ENCODE data around the gene COL11A1.
A peak's percentile ranks its signal among the peaks of the same experiment; 100 is the strongest.

Gene COL11A1

DNA sequence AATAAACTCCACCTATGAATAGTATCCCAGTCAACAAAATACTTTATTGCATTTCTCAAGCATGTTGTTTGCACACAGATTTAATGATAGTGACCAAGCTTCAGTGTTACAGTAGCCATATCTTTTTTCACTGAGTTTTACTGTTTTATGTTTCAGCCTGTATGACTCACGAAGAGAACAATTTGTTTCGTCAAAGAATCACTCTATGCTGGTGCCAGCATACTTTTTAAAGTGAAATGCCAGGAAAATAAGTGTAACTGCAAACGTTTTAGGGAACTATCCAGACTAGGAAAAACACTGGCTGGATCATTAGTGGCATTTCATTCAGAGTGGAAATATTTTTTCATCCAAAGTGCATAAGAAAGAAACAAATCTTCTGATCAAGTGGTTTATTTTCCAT is 210.8 kb downstream of the COL11A1 start:
- no peak for DNase-seq (ENCODE audit: low spot score)

DNA sequence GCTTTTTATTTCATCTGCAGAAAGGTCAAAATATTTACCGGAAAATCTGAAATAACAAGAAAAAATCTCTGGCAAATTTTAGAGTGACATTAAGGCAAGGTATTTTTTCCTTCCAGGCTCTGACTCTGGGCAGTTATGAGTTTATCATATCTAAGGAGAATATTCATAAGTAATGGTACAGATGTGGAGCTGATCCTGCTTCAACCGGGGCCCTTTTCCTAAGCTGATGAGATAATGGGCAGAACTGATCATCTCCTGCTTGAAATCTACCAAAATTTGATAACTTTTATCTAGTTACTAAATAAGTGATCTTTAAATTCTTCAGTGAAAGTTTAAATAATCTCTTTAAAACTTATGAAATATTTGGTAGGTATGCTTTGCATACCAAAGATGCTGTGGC is 211.6 kb downstream of the COL11A1 start:
- no peak for DNase-seq (ENCODE audit: low spot score)

DNA sequence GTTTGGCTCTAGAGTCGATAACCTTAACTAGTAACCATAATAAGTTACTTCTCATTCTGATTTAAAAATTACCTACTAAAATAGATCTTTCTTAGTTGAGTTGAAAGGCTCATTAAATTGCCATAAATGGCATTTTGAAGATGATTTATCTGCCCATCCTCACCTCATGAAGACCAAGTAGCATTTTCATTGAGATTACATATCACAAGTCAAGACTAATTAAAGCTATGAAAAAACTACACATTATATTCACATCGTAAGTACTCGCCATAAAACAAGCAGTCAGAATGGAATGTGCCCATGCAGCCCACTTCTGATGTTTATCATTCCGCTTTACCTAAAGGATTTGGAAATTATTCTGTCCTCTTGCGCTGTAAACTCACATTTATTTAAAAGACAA is 212.0 kb downstream of the COL11A1 start:
- DNase-seq (ENCODE audit: low spot score), result no peak

DNA sequence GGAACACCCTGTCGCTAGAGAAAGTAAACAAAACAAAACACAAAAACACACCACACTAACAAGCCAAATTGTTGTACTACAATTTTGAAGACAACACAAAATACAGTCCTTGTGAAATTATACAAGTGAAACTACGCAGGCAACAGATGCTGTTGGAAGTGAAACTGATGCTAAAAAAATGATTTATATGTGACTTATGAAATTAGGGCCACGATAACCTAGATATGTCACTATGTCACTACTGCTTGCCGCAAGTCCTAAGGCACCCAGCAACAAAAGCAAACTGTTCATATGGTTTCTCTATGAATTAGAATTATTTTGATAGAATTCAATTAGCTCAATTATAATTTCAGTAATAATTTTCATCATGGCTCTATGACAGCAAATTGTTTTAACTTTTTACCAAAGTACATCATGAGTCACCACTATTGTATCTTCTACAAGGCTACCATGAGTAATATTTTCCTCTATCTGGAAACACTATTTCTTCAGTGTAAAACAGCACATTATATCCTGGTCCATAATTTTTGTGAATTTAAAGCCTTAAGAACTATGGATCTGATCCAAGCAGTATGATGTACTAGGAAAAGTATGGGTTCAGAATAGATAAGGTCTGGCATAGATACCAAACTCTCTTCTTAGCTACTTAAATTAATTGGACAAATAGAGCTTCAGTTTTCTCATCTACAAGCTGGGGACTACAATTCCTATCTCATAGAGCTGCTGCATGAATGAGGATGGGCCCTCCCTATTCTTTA is 216.3 kb downstream of the COL11A1 start:
- DNase-seq (ENCODE audit: low spot score), result no peak

DNA sequence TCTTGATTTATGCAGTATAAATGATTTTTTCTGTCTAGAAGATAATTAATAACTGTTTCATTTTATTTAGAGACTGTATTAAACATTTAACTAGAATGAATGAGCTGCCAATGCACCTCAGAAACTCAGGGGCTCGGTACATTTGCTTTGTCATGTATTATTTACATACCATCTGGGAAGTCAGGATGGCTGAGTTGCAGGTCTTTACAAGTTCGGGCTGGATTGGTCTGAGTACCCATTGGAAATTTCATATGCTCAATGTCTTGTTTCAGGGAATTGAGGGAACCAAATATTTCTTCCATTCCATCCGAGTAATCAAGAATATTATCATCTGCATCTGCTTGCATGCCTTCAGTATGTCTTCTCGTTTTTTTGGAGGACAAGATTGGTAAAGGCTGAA is 221.7 kb downstream of the COL11A1 start:
- no peak for DNase-seq (ENCODE audit: low spot score)

DNA sequence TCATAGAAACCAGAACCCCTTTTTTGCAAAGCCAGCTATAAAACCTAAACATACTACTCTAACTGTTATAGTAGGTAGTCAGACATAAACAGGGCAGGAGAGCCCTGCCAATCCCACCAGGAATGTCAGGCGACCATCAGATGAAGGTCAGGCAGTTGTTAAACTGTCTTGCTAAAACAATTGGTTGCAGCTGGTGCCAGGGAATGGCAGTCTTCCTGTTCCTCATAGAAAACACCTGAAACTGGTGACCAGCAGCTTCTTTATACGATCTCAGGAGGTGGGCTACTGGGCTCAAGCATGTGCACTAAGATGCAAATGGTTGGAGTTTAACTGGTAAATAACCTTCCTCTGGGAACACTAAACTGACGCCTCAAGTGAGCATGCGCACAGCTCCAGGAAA is 224.1 kb downstream of the COL11A1 start:
- no peak for DNase-seq (ENCODE audit: low spot score)

DNA sequence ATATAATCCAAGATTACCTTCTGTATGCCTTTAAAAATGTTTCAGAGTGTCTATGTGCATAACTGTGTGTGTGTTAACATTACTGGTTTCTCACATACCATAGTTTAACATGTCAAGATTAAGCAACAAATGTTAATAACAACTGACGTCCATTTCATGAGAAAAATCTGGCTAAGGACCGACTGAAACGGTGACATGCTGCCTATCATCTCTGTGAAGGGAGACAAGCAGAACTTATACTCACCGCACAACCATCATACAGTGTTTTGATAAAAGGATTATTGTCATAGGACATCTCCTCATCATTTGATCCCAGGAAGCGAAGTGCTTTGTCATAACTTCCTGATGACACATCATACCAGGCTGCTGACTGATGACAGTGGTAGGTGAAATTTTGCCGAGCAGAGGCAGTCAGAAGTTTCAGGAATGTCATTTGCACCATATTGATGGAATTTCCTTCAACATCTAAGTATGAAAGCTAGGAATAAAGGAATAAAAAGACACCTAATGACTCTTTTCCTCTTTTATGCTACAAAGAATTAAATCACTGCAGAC is 228.8 kb downstream of the COL11A1 start:
- peak; percentile 65 for DNase-seq (ENCODE audit: low spot score)

DNA sequence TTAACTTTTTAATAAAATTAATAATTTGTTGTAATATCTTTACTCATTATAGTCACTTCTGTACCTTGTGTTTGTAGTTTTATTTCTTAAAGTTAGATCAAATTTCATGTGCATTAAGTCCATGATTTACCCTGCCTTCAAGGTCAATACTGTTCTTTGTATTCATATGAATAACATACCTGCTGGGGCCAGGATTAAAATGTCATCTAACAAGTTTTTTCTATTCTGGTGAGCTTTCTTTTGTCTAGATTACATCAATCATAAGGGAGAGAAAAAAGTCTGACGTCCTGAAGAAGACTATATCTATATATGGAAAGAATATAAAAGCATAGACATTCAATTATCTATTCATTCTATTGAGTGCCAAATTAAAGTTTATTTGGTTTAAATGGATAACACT is 232.6 kb downstream of the COL11A1 start:
- no peak for DNase-seq (ENCODE audit: low spot score)

DNA sequence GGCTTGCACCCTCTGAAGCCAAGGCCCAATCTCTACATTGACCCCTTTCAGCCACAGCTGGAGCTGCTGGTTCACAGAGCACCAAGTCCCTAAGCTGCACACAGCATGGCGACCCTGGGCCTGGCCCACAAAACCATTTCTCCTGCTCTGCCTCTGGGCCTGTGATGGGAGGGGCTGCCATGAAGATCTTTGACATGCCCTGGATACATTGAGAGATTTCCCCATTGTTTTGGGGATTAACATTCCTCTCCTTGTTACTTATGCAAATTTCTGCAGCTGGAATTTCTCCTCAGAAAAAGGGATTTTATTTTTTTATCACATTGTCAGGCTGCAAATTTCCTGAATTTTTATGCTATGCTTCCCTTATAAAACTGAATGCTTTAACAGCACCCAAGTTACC is 235.8 kb downstream of the COL11A1 start:
- no peak for DNase-seq (ENCODE audit: low spot score)

DNA sequence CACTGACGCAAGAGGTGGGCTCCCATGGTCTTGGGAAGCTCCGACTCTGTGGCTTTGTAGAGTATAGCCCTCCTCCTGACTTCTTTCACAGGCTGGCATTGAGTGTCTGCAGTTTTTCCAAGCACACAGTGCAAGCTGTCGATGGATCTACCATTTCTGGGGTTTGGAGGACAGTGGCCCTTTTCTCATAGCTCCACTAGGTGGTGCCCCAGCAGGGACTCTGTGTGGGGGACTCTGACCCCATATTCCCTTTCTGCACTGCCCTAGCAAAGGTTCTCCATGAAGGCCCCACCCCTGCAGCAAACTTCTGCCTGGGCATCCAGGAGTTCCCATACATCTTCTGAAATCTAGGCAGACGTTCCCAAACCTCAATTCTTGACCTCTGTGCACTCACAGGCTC is 236.2 kb downstream of the COL11A1 start:
- no peak for DNase-seq (ENCODE audit: low spot score)

DNA sequence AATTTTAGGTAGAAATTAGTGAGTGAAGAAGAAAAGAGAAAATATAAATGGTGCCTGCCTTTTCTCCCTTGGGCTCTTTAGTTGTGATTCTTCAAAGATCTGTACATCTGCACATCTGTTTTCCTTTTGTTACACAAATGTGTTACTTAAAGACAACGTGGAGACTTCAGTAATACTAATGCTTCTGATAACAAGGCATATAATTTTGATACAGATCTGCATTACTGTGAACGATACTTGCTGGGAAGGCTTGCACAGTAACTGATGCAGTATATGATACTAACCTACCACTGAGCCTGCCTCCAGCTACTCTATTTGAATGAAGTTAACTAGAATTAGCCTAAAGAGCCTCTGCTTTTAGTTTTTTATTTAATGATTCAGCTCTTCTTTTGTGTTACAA is 244.6 kb downstream of the COL11A1 start:
- DNase-seq (ENCODE audit: low spot score), result no peak

DNA sequence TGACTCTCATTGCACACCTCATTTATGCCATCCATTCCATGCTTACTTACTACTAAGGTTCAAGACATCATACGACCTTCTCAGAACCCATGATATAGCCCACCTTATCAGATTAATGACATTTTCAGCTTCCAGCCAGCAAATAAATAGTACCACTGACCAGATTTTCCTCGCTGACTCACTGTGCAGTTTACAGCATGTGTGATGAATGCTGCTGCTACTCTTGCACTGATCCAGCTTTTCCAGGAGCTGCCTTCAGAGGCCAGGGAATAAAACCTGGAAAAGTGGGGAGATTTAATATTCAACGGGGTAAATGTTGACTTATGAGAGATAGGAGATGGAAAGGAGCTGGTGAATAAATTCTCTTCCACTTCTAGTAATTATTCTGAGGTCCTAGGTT is 247.1 kb downstream of the COL11A1 start:
- DNase-seq (ENCODE audit: low spot score), result no peak

DNA sequence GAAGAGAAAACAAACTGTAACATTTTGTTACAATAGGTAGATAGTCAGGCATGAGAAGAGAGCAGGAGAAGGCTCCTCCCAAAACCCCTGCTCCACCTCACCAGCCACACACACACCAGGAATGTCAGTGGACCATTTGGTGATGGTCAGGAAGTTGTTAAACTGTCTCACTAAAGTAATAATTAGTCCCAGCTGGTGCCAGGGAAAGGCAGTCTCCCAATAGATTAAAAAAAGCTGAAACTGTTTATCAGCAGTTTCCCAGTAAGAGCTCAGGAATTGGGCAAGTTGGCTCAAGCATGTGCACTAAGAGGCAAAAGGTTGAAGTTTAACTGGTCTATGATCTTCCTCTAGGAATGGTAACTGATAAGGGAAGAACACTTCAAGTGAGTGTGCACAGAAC is 249.6 kb downstream of the COL11A1 start:
- no peak for DNase-seq (ENCODE audit: low spot score)

DNA sequence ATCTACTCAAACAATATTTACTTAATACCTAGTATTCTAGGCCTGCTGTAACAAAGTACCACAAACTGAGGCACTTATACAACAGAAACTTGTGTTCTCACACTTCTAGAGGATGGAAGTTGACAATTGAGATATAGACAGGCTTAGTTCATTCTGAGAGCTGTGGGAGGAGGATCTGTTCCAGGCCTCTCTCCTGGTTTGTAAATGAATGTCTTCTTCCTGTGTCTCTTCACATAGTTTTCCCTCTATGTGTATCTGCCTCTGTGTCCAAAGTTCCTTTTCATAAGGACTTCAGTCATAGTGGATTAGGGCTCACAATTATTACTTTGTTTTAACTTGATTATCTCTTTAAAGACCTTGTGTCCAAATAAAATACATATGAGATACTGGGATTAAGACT is 251.1 kb downstream of the COL11A1 start:
- no peak for DNase-seq (ENCODE audit: low spot score)

DNA sequence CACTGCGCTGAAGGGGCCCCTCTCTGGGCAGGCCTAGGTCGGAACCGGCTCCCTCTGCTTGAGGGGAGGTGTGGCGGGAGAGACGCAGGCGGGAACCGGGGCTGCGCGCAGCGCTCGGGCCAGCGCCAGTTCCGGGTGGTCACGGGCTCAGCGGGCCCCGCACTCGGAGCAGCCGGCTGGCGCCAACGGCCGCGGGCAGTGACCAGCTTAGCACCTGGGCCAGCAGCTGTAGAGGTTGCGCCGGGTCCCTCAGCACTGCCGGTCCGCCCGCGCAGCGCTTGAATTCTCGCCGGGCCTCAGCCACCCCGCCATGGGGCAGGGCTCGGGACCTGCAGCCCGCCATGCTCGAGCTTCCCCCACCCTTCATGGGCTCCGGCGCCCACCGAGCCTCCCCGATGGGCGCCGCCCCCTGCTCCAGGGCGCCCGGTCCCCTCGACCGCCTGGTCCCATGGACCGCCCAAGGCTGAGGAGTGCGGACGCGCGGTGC is 254.6 kb downstream of the COL11A1 start:
- no peak for DNase-seq (ENCODE audit: low spot score)

DNA sequence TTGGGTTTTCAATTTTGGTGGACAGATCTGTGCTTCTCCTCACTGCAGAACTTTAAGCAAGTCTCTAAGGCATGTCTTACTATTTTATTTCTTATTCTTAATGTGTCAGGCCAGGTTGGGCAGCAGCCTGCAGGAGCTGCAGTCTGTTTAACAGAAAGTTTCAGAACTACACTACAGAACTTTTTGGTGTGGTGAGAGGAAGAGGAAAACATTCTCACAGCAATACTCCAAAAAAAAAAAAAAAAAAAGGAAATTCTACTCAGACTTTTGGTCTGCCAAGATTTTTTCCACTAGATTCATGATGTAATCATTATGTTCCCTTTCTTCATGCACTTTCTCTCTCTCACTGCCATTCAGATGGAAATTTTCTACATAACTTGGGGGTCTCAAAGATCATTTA is 255.2 kb downstream of the COL11A1 start:
- DNase-seq (ENCODE audit: low spot score), result no peak

DNA sequence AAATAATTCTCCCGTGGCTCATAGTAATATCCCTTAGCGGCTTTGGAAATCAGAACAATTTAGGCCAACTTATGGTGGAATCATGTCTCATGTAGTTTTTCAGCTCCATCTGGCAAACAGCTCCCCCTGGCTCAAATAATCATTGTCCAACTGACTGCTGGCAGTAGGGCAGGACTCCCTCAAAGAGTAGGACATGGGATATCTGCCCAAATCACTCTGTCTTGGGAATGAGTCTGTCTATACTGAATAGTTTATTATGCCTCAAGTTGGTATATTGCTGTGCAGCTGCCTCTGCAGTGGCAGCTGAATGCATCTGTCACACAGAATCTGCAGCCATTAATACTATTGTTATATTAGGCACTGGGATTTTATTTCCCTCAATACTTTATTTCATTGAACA is 255.7 kb downstream of the COL11A1 start:
- DNase-seq (ENCODE audit: low spot score), result no peak

DNA sequence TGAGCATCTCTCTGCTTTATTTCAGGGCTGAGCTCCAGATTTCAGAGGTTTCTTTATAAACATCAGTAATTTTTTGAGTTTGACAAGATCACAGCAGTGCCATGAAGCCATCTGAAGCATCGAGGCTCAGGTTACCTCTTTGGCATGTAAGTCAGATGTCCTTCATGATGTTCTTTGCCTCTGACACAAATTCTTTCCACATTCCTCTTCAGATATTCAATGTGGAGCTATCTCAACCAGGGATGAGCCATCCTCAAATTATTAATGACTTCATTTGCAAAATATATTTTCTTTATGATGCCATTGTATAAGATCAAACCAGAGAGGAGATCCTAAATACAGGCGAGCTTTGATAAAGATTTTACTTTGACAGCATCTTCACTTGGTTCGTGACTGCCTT is 256.7 kb downstream of the COL11A1 start:
- DNase-seq (ENCODE audit: low spot score), result no peak

DNA sequence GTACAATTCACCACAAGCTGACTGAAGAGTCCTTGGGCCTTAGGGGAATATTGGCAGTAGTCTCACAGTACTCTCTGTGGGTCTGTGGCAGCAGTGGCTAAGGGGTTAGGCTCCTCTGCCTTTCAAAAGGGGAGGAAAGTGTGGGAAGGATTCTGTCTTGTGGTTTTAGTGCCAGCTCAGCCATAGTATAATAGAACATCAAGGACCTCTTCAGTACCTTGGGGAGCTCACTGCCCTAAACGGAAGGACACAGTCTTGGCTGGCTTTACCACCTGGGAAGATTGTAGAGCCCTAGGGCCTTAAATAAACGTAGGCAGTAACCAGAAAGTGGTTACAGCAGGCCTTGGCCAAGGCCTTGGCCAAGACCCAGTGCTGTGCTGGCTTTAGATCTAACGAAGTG is 265.7 kb downstream of the COL11A1 start:
- DNase-seq (ENCODE audit: low spot score), result no peak

DNA sequence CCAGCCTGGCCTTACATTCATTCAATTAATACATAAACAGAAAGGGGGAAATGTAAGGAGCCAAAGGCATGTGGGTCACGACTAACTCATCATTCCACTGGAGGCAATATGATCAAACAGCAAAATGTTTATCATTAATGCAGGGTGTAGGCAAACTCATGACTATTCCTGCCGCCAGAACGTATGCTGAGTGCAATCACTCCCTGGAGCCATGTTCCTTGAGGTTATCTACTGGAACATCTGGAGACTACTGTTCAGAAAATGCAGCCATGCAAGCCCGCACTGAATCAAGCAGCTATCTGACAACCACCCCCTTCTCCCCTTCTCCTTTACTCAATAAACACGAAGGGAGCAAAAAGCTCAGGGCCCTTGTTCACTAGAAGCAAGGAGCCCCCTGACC is 267.6 kb downstream of the COL11A1 start:
- no peak for DNase-seq (ENCODE audit: low spot score)

DNA sequence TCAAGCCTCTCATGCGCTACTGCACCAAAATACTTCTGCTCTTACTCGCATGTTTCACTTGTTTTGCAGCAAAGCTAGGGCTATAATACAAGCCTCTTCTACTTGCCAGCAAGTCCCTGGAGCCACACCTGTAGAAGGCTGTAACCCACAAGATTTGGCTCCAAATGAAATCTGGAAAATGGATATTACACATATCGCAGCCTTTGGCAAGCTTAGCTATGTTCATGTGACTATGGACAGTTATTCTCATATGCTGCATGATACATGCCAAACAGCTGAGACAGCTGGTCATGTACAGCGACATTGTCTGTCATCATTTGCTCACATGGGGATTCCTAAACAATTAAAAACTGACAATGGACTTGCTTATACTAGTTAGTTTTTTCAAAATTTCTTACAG is 270.3 kb downstream of the COL11A1 start:
- no peak for DNase-seq (ENCODE audit: low spot score)

DNA sequence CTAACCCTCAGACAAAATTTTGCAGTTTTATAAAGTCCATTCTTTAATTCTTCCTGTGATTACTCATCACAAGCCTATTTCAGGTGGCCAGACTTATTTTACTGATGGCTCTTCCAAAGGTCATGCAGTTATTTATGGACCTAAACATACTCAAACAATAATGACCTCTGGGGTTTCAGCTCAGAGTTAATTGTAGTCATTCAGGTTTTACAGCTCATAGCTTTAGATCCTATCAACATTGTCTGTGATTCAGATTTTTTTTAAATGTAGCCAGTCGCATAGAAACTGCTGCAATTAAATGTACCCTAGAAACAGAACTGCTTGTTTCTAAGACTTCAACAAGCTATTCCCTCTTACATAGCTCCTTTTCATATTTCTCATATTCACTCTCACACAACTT is 270.8 kb downstream of the COL11A1 start:
- no peak for DNase-seq (ENCODE audit: low spot score)

DNA sequence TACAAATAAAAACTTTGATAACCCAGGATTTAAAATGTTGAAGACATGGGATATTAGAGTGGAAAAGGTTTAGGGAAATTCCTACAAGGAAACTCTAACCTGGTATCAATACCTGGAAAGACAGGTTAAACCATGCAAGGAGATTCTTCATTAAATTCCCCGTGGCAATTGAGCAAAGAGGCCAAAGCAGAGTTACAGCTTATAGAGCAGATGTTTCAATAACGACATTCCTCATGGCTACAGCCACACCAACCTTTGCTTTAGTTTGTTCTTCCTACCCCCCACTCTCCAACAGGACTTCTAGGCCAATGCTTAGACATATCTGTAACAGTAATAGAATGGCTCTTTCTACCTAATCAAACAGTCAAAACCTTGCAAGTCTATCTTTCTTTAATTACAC is 271.3 kb downstream of the COL11A1 start:
- no peak for DNase-seq (ENCODE audit: low spot score)

DNA sequence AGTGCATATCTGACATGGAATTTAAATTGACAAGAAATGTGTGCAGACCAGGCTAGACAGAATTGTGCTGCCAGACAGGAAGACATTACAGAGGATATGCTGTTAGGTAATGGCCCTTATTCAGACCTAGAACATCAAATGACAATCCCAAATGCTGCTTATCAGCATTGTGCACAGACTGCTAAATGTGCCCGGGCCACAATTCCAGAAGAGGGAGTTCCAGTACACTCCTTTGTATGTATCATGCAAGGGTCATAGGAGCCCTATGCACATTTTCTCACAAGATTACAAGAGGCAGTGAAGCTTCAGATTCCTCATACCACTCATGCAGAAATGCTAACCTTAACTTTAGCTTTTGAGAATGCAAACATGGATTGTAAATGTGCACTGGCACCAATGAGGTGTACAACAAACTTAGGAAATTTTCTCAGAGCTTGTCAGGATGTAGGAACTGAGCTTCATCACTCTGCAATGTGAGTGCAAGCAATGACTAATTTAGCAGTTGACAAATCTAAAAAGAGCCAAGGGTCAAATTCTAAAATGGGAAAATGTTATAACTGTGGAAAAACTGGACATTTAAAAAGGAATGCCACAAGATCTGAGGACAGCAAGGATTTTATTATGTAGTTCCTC is 273.5 kb downstream of the COL11A1 start:
- DNase-seq (ENCODE audit: low spot score), result no peak
